Activated CD8-positive, alpha-beta memory T cell treated with anti-CD3 and anti-CD28 coated beads for 1 hour (primary cell): ENCODE measurements around the gene PRKRA.
"Not testable (repeated sequence)": the region's sequence is repeated elsewhere in the genome, so short reads cannot be mapped to it uniquely, and the experiment has no call there.

ENCODE experiments used
- DNase-seq, 2 donors: peaks; one replicate each; pipeline ENCODE4 v3.0.0-alpha.2; 2020; ENCODE audit warnings: low read depth in 1 of 2; ENCODE audit errors: extremely low read depth in 1 of 2

Gene PRKRA

DNA sequence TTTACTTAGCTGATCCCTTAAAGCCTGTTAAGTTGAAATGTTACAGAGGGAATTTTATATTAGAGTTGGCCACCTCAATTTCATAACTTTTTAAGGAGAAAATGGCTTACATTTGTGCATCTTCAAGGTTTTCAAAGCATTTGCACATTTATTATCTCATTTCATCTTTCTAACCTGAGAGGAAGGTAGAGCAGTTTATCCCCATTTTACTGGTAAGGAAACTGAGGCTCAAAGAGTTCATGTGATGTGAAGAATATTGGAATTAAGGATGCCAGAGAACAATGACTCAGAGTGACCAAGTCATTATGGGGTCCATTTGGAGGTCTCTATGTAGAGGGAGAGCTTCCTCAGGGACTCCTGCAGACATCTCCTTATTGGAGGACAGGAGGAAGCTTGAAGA is 35.0 kb downstream of the PRKRA start:
- DNase-seq: no peak

DNA sequence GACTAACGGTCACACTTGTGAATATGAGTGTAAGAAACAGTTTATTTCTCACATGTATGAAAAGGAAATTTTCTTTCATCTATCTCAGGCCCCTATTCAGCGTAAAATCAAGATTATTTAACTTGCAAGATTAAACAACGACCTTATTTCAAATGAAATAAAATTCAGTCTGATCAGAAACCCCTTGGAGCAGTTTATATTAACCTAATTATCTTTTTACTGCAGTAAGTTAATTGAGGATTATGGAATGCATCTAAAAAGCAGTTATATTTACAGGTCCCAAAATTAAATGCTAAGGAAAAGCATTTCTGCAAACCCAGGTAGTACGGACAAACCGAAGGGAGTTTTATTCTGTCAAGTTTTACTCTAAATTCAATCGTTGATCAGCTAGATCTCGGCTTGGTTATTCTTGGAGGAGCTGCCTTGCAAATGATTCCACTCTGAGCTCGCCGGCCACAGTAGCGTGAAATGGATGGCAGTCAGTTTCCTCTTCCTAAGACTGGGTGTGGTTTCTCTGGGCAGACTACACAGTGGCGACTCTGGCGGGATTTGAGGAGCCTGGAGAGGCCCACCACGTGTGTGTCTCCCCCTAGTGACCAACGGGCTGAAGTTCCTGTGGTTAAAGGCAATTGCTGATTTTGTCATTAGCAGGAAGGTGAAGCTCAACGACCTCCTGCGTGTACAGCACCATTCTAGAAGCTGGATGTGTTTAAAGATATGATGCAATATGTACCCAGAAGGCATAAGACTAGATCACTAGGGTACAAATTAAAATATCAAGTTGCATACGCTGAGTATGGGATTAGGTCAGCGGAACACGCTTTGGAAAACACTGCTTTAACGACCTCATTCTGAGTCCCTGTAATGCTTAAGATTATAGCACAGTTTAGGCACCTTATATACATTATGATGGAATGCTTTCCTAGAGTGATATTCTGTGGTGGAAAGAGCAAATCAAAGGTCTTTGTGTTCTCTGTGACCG is 36.4 kb downstream of the PRKRA start:
- peak; percentile 45 to 50 for DNase-seq

DNA sequence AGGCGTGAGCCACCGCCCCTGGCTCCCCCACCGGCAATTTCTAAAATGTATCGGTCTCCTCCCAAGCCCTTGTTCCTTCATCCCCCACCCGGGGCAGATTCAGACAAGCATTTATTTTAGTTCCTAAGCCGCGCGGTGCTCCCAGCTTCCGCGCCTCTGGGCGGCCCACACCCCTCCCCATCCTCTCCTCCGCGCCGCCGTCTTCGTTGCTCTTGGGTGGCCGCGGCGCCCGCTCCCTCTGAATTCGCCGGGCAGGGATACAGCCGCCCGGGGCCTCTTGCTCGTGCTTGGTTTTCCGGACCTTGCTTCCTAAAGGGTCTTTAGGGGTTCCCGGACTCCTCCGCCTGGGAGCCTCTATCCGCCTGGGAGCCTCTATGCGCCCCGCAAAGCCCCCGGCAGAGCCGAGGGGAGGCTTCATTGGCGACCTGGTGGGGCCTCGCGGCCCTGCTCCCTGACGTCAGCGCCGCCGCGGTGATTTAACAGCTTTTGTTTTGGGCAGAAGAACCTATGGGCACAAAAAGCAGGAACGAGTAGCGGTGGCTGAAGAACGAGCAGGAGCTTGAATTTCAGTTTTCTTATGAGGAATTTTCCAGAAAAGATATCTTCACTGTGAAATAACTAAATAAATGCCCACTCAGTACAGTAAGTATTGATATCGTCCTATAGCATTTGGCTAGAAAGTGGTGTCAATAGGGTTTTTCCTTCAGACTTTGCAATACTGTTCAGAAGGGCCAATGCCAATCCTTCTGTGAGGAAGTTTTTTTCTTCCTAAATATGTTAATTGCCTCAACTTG is 37.3 kb downstream of the PRKRA start:
- DNase-seq: peak; percentile 49 to 66

DNA sequence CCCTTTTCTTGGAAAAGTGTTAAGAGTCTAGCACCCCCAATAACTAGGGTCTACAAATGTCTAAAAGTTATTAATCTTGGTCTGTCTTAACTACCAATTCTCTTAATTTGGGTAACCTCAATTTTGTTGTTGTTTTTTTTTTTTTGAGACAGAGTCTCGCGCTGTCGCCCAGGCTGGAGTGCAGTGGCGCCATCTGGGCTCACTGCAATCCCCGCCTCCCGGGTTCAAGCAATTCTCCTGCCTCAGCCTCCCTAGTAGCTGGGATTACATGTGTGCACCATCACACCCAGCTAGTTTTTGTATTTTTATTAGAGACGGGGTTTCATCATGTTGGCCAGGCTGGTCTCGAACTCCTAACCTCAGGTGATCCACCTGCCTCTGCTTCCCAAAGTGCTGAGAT is 38.5 kb downstream of the PRKRA start:
- DNase-seq: not testable (repeated sequence)

DNA sequence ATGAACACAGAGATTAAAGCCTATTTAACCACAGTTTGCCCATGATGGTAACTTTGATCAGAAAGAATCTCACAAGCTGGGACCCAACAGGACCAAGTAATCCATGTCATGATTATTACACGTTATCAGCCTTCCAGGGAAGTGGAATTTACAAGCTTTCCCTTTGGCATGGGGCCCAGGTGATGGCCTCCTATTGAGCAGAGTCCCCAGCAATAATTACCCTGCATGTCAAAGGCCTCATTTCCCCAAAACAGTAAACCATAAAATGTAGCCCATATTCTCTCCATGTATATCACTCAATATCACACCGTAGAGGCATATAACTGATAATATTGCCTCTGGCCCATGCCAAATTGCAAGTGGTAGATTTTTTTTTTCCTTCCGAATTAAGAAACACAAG is 38.9 kb downstream of the PRKRA start:
- DNase-seq: no peak

DNA sequence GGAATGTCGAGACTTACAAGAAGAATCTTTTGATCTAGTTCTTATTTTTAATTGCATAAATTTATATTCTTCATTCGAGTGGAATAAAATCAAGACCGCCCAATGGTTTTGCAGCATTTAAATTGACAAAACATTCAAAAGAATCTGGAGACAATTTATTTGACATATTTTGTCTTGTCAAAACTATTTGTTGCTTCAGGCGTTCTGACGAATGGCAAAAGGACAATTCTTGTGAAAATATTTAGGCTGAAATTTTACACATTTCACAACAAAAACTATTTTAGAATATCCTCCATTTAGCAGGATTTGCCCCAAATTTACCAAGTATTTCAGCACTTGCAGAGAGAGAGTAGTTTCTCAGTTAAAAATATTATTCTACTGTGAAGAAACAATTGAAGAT is 41.7 kb downstream of the PRKRA start:
- DNase-seq: no peak

DNA sequence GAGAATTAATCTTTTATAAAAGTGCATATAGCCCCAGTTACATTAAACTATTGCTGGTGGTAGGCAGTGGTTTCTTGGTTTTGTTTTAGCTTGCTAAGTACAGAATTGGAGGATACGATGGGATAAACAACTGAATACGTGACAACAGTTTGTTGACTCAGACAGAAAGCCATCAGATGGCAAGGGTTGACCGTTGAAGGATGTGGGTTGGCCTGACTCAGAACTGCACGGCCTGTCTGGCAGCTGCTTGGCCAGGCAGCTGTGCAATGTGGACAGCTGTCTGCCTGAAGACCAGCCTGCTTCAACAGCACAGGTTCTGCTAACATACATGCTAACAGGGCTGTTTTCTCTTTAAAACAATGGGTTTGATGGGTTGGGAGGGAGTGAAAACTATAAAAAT is 46.6 kb downstream of the PRKRA start:
- no peak for DNase-seq

DNA sequence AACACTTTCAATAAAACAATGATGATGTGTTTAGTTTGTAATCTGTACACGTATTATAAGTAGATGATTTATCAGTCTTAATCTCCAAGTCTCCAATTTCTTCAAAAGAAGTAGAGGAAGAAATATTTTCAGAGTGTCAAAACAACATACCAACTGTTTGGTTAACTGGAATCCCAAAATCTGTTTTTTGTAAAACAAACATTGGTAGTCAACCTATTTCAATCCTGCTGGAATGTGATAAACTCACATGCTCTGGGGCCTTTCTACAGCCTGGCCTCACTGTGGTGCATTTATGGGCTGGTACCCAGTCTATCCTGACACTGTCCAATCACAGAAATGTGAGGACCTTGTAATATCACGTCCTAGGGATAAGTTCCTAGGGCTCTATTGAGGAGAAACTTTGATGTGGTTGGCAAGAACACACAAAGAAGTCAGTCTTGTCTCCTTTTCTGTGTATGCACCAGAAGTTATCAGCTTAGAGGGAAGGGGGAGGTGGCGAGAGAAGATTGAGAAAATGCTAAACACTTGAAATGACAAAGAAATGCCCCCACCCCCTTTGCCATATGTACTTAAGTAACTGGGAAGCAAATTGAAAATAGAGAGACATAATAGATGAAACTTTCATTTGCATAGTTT is 47.2 kb downstream of the PRKRA start:
- DNase-seq: no peak

DNA sequence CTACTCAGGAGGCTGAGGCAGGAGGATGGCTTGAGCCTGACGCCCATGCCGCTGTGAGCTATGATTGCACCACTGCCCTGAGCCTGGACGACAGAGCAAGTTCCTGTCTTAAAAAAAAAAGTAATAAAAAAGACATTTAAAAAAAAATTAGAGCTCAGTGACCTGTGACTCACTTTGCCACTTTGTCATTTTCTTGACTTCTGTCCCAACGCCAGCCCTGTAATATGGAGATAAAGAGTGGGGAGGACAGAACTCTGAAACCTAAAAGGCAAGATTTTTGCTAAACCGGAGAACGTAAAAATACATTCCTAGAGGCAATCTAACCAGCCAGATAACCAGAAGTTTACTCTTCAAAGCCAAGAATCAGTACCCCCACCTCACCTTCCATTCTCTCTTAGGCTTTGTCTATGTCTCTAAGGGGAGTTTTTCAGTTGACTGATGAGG is 49.0 kb downstream of the PRKRA start:
- no peak for DNase-seq

DNA sequence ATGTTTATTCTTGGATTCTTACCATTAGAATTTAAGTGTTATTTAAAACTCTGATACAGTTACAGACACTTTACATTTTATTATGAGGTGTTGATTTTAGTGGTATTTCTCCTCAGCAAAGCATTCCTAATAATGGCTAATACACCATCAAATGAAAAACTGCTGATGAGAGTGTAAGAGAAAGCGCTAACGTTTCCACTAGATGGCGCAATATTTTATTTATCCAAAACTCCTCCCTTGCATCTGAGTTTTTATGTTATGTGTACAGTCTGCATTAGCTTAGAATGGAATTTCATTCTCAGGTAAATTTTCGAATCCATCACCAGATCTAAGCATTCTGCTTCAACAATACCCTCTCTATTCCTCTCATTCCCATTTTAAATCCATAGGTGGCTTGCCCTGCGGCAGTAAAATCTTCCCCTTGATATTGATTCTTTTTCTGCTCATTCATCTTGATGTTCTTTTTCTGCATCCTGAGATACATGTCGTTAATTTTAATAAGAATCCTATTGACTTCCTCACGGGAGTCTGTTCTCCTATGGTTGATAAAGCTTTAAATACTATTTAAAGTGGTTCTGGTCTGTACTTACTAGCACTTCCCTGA is 53.9 kb downstream of the PRKRA start:
- DNase-seq: no peak

DNA sequence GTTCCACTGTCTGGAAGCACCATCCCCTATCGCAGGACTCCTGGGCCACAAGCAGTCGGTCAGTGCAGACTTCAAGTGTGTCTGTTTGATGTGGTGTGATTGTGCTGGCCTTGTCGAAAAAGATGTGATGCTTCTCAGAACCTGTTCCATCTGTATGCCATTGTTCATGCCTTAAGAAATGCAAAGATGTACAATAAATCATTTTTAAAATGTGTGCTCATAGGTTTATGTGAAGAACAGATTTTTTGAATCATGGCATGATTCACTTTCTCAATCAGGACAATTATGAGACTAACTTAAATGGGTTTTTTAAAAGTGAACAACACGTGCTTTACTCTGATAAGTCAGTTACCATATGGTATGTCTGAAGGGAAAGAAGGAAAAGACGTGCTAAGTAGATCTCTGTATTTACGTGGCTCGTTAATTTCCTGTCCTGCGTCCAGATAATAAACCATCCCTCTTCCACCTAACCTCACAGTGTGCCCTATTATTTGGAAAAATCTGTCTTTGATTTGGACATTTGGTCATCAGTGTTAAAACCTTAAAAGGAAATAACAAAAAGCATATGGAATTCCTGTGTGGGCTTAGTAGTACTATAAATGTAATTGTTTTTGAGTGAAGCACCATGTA is 54.9 kb downstream of the PRKRA start:
- DNase-seq: no peak

DNA sequence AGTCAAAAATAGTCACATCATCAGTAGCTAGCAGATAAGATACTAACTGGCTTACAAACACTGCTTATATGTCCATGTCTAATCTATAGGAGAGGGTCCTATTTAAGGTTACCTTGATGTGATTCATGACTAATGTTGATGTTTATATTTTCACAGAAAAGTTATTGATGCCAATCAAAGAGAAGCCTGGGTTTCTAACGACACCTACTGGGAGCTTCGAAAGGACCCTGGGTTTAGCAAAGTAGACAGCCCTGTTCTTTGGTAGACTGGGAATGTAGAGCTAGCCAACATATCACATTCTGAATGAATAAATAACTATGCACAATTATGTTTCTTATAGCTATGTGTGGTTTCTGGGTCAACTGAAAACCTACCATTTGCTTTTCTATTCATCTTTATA is 55.7 kb downstream of the PRKRA start:
- no peak for DNase-seq

DNA sequence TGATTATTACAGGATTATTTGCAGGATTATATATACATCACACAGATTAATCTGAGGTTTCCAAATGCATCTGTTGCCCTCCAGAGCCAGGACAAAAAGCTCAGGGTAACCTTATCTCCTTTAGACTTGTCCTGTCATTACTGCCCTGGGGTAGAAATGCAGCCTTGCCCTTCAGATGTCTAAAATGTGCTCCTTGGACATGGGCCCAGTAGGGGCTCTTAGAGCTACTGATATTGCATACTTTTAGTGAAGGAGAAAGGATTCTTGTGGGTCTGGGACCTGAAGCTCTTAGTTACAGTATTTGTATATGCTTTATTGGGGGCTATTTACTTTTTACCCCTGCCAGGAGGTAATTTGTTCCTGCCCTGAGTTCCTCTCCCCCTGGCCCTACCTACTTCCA is 56.1 kb downstream of the PRKRA start:
- no peak for DNase-seq

DNA sequence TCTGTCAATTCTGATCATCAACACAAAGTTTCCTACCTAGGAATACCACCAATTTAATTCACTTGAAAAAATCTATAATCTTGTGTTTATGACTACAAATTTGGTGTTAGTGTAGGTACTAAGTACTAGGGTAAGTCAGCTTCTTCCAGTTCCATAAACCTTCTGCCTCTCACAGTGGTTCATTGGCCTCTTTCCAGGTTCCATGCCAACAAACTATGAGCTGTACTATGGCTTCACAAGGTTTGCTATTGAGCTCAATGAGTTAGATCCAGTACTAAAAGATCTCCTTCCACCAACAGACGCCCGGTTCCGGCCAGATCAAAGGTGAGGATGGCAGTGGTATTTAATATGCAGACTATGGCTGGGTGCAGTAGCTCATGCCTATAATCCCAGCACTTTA is 58.8 kb downstream of the PRKRA start:
- DNase-seq: no peak

DNA sequence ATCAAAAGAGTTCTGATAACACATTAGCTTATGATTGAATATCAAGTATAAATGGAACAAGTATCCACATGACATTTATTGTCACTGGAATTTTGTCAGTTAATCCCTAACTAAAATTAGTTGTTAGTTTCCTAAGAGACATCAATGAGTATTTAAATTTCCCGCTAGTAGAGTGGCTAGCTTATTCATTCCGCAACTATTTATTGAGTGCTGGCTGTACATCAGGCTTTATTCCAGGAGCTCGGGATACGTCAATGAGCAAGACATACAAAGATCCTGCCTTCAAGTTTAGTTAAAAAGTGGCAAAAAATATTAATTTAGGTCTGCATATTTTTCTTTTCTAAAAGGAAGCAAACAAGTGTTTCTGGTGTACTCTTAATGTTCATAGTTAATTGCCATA is 59.3 kb downstream of the PRKRA start:
- DNase-seq: no peak

DNA sequence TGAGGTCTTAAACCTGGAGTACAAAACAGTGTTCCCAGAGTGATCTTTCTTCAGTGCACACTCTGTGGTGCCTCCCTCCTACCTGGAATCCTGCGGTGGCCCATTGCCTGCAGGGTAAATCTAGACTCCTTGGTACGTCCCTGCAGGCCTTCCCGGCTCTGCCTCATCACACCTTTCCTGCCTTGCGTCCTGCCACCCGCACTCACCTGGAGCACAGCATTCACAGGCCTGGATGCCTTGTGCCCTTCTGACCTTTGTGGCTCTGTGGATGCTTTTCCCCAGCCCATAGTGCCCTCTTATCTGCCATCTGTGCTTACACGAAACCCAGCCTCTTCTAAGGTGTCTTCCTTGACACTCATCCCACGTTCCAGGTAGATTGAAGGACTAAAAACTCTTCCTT is 62.7 kb downstream of the PRKRA start:
- DNase-seq: no peak

DNA sequence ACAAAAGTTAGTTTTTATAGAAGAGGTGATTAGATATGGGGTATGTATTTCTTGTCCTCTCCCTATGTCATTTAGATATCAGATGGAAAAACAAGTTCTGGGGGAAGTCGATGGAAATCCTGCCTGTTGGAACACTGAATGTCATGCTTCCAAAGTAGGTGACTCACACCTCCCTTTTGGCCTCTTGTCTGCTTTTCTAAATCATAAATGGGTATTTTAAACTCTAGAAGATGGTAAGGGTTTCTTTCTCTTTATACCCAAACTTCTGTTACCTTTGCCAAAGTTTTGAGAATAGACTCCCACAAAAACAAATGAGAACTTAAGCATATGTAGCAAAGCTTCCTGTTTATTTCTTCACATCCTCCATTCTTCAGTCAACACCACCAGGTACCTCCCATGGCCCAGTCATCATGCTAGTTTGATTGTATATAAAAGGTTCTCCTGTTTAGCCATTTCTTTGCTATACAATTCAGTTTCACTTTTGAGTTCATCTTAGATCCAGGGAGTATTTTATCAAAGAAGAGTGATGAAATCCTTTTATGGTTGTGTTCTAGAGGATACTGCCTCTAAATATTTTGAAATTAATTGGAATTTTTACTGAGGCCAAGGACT is 63.9 kb downstream of the PRKRA start:
- DNase-seq: no peak

DNA sequence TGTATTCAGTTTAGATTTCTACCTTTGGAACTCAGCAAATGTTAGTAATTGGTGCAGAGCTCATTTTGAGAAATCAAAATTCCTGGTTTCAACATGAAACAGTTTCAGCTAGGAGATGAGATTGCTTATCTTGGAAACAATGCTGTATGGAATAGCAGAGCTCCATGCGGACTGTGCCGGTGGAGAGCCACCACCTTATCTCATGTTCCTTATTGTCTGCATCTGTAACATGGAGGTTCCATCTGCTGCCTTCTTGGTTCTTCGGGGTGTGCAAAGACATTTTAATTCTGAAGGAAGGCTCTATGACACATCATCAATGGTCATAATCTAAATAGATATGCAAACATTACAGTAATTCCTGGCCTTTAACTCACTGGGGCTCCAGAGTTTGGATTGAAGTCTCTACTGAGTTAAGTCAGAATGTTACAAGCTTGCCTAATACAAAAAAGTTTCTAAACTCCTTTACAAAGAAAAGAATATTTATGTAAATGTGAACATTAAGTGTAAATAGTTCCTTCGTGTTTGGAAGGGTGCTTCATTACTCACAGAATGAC is 65.3 kb downstream of the PRKRA start:
- no peak for DNase-seq

DNA sequence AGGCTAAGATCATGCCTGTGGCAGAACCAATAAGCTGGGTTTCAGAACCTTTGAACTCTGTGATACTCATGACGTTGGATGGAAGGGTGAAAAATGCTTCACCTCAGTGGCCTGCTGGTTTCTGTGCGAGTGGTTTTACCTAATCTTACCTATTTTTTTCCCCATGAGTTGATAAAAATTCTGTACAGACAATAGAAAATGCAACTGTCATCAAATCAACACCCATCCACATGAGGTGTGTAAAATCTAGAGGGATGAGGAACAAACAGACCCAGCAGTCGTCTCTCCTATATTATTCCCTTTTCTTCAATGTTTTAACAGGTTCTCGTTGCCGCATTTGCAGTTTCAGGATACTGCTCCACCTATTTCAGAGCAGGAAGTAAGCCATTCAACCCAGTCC is 67.3 kb downstream of the PRKRA start:
- no peak for DNase-seq
